Measurements from ENCODE around the gene ZBTB38. TPM values are rescaled to one million over a fixed set of nuclear protein-coding genes. Genes with fewer than 3 reads are reported as not detected.

ZBTB38 gene
- total and polyA plus RNA-seq, 12 donors, result 14.7 to 156 (median 128) TPM

DNA sequence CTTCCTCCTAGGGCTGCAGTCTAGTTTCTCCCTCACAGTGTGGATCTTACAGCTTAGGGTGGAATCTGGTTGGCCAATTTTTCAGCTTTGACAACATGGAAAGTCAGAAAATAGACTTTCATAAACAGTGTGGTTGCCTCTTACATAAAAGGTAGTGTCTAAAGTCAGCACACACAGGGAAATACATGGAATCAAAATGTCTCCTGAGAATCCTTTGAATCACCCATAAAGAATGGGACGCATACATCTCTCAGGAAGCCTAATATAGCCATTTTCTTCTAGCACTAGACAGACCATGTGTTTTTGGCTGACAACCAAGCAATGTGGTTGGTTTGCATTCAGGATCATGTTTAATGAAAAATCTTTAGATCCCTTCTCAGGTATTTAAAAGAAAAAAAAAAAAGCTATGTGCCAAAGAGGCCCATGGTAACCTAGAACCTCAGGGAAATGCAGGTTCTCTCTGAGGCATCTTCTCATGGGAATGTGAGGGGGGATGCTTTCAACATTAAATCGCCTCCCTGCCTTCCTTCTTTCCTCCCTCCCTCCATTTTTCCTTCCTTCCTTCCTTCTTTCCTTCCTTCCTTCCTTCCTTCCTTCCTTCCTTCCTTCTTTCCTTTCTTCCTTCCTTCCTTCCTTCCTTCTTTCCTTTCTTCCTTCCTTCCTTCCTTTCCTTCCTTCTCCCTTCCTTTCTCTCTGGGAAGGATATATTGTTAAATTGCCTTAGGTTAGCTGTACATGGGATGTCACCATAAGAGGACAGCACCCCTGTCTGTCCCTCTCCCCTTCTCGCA is 34.3 kb upstream of the ZBTB38 start:
- ATAC-seq (no peak), DNase-seq (no peak)
- Histone ChIP-seq H3K27me3 (no peaks in the 10 kb centered on the region), H3K9me3 (no peaks in the 10 kb centered on the region), H3K4me3 (no peak overlapping the region), H3K36me3 (no peaks in the 10 kb centered on the region), H3K27ac (no peak overlapping the region), H3K4me1 (peaks cover 0 to 39% (median 13%) of the 10 kb centered on the region in 9 donors)
- 96 to 98% methylated on average over 3 of the region's 3 CpGs for WGBS, 2 donors
- intact Hi-C loops (cut with DNase I), result no loop called here
- TF ChIP-seq, protein P1, sequence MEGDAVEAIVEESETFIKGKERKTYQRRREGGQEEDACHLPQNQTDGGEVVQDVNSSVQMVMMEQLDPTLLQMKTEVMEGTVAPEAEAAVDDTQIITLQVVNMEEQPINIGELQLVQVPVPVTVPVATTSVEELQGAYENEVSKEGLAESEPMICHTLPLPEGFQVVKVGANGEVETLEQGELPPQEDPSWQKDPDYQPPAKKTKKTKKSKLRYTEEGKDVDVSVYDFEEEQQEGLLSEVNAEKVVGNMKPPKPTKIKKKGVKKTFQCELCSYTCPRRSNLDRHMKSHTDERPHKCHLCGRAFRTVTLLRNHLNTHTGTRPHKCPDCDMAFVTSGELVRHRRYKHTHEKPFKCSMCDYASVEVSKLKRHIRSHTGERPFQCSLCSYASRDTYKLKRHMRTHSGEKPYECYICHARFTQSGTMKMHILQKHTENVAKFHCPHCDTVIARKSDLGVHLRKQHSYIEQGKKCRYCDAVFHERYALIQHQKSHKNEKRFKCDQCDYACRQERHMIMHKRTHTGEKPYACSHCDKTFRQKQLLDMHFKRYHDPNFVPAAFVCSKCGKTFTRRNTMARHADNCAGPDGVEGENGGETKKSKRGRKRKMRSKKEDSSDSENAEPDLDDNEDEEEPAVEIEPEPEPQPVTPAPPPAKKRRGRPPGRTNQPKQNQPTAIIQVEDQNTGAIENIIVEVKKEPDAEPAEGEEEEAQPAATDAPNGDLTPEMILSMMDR (IDR thresholded peaks at IDR 0.05), result no peak

DNA sequence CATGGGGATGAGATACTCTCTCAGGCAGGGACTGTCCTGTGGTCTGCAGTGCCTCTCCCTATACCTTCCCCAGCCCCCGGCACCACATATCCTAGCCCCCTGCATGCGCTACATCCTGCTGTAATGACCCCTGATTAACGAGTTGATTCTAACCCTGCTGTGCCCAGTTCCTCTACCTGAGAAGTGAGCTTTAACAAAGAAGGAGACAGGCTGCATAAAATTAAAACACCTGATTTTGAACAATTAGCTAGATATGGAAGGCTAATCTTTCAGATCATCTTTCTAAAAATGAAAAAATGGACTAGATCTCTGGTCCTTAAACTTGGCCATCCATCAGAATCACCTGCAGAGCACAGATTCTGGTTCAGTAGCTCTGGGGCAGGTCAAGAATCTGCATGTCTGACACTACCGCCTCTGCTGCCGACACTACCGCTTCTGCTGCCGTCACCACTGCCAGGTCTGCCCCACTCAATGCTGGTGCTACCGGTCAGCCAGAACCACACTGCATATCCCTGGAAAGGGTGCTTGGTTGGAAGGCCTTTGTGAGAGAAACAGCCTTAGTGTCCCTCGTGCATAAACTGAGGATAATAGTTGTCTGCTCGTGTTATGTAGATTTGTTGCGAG is 33.6 kb upstream of the ZBTB38 start:
- intact Hi-C loops (cut with DNase I), result no loop called here
- Histone ChIP-seq H3K27me3 (no peaks in the 10 kb centered on the region), H3K4me1 (peaks cover 0 to 39% (median 13%) of the 10 kb centered on the region in 9 donors), H3K4me3 (no peak overlapping the region), H3K9me3 (no peaks in the 10 kb centered on the region), H3K36me3 (no peaks in the 10 kb centered on the region), H3K27ac (no peak overlapping the region)
- 91% methylated on average over 11 of the region's 11 CpGs for WGBS, 2 donors
- ATAC-seq, result no peak
- no peak for DNase-seq
- TF ChIP-seq, protein P1 (IDR thresholded peaks at IDR 0.05), result no peak

DNA sequence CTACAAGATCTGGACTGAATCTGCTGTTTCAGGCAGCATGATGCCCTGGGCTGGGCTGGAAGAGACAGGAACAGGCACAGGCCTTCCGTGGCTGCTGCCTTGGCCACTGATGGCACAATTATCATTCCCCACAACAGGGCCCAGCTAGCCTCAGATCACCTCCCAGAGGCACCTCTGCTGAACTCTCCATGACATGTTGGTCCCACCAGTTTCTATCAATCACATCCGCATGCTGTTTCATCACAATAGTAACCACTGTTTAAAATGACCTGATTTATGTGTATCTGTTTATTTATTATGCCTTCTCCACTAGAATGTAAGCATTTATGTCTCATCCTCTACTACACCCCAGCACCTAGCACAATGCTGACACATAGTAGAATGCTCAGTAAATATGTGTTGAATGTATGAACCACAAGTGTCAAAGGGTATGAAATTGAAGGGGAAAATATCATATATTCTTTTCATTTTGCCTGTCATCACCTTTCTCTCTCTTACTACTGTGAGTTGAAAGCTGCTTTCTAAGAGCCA is 32.7 kb upstream of the ZBTB38 start:
- intact Hi-C loops (cut with DNase I), result no loop called here
- ATAC-seq, result no peak
- WGBS, 2 donors, result 70 to 88% methylated on average over 2 of the region's 2 CpGs

More for the DNA sequence above, 32.7 kb upstream of the ZBTB38 start:
- Histone ChIP-seq H3K4me3 (no peak overlapping the region), H3K27me3 (no peaks in the 10 kb centered on the region), H3K36me3 (no peaks in the 10 kb centered on the region), H3K4me1 (peaks cover 0 to 39% (median 13%) of the 10 kb centered on the region in 9 donors), H3K9me3 (no peaks in the 10 kb centered on the region), H3K27ac (no peak overlapping the region)
- TF ChIP-seq, protein P1 (IDR thresholded peaks at IDR 0.05), result no peak
- DNase-seq, result no peak

Measured in heart right ventricle (tissue), 16 donors.